Left ventricle myocardium inferior (tissue), 1 donor: ENCODE results near the gene F13A1. TPM values are rescaled to one million over a fixed set of nuclear protein-coding genes. Genes with fewer than 3 reads are reported as not detected.
"Not testable (repeated sequence)": the region's sequence is repeated elsewhere in the genome, so short reads cannot be mapped to it uniquely, and the experiment has no call there.

Experiments
- DNase-seq: peaks from one replicate; pipeline ENCODE4 v3.0.0-alpha.2; 2020
- H3K27ac ChIP-seq: fragments of 200-600 bp; replicated peaks from 2 replicates; pipeline ENCODE4 v1.8.0; 2021
- H3K27me3 ChIP-seq: fragments of 200-600 bp; 2 replicates; pipeline ENCODE4 v1.8.0; 2021; ENCODE audit warnings: low read depth
- H3K36me3 ChIP-seq: fragments of 200-600 bp; 2 replicates; pipeline ENCODE4 v1.8.0; 2021
- H3K4me1 ChIP-seq: fragments of 200-600 bp; 2 replicates; pipeline ENCODE4 v1.8.0; 2021
- H3K4me3 ChIP-seq: fragments of 200-600 bp; 2 replicates; pipeline ENCODE4 v1.8.0; 2021; ENCODE audit warnings: mild to moderate bottlenecking, moderate library complexity
- H3K9me3 ChIP-seq: fragments of 200-600 bp; replicated peaks from 2 replicates; pipeline ENCODE4 v1.8.0; 2021
- intact Hi-C: fragments of 100-400 bp; cut with micrococcal nuclease; formaldehyde crosslinking; loops from one replicate; pipeline ENCODE4 v1.11.0; 2022
- total RNA-seq: library from RNA; stranded (reverse); fragmentation: NEBNext Ultra II Directional; extraction: Animal tissue kit (Norgen Biotek cat#: 25700); gene quantifications from one replicate; pipeline ENCODE4 v1.2.1, GENCODE V29; 2021
- TF ChIP-seq, protein P1 (sequence below): fragments of 200-600 bp; IDR thresholded peaks from 2 replicates; pipeline ENCODE4 v1.8.0; 2021; ENCODE audit warnings: antibody characterized with exemption, mild to moderate bottlenecking, borderline replicate concordance
- donor health status: DM: no; HTN: yes; CAD: no; lungs with severe emphysema.

Gene F13A1
- total RNA-seq, 1 donor from 2014 or later = 93.1 TPM

DNA sequence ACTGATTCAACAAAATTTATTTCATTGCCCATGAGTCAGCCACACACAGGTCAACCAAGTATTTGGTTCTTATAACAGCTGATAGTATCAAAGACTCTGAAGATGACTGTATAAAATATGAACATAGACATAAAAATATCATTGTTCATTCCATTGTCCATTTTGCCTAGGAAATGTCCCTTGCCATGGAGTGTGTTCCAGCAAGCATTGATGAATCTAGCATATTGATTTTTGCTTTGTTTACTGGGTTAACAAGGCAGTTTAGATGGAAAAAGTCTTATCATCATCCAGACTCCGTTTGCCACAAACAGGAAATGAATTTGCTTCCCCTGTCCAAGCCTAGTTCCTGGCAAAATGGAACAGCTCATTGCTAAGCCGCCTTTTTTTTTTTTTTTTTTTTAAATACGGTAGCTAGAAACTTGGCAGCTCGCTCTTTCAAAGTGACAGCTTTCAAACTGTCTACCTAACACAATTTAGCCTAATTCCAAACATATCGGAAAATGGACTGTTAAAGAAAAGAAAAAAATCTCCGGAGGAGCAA is 7.5 kb downstream of the F13A1 start:
- Histone ChIP-seq H3K9me3 (no peaks in the 10 kb centered on the region), H3K4me3 (no peak overlapping the region), H3K27me3 (peaks cover 15% of the 10 kb centered on the region), H3K36me3 (no peaks in the 10 kb centered on the region), H3K27ac (peak overlapping the region; percentile 48), H3K4me1 (peaks cover 37% of the 10 kb centered on the region)
- no peak for DNase-seq
- intact Hi-C loops = no loop called here
- TF ChIP-seq, protein P1, sequence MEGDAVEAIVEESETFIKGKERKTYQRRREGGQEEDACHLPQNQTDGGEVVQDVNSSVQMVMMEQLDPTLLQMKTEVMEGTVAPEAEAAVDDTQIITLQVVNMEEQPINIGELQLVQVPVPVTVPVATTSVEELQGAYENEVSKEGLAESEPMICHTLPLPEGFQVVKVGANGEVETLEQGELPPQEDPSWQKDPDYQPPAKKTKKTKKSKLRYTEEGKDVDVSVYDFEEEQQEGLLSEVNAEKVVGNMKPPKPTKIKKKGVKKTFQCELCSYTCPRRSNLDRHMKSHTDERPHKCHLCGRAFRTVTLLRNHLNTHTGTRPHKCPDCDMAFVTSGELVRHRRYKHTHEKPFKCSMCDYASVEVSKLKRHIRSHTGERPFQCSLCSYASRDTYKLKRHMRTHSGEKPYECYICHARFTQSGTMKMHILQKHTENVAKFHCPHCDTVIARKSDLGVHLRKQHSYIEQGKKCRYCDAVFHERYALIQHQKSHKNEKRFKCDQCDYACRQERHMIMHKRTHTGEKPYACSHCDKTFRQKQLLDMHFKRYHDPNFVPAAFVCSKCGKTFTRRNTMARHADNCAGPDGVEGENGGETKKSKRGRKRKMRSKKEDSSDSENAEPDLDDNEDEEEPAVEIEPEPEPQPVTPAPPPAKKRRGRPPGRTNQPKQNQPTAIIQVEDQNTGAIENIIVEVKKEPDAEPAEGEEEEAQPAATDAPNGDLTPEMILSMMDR = no peak

- TF ChIP-seq, protein P1 = no peak
- H3K9me3 ChIP-seq = peaks cover 2% of the 10 kb centered on the region
- H3K36me3 ChIP-seq = no peaks in the 10 kb centered on the region
- no peaks in the 10 kb centered on the region for H3K4me1 ChIP-seq
- intact Hi-C loops = no loop called here
- DNase-seq = no peak
- H3K4me3 ChIP-seq = no peak overlapping the region
- H3K27ac ChIP-seq = no peak overlapping the region
- H3K27me3 ChIP-seq = peaks cover 48% of the 10 kb centered on the region
Measured at GRCh38 chr6:6305575-6305974, 14.9 kb downstream of the F13A1 start.

GRCh38 chr6:6300383-6300782 is 20.1 kb downstream of the F13A1 start:
- intact Hi-C loops, H3K27ac ChIP-seq, H3K9me3 ChIP-seq, H3K36me3 ChIP-seq, H3K4me3 ChIP-seq, H3K4me1 ChIP-seq, DNase-seq: not testable (repeated sequence)
- H3K27me3 ChIP-seq = peaks cover 17% of the 10 kb centered on the region

GRCh38 chr6:6293317-6293716 is 27.1 kb downstream of the F13A1 start:
- TF ChIP-seq, protein P1 = no peak
- intact Hi-C loops = no loop called here
- peaks cover 32% of the 10 kb centered on the region for H3K27me3 ChIP-seq

DNA sequence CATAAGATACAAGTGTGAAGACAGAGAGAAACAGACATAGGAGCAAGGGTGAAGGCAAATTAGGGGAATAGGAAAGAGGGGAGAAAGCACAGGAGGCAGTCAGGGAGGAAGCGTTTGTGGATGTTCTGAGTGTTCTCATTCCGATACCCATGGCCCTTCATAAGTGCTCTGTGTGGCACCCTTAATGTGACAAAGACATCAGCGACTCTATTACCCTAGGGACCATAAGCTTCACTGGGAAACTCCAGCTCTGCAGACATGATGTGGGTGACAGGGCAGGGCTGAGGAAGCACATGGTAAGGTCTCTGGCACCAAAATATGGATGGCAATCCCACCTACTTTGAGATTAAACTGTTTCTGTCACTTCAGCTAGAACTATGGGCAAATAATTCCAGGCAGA is 33.0 kb downstream of the F13A1 start:
- TF ChIP-seq, protein P1 = no peak
- no peak for DNase-seq
- no peaks in the 10 kb centered on the region for H3K9me3 ChIP-seq
- H3K36me3 ChIP-seq = no peaks in the 10 kb centered on the region
- H3K4me1 ChIP-seq = no peaks in the 10 kb centered on the region
- no peak overlapping the region for H3K27ac ChIP-seq
- intact Hi-C loops = no loop called here
- H3K27me3 ChIP-seq = peaks cover 22% of the 10 kb centered on the region
- H3K4me3 ChIP-seq = no peak overlapping the region

More at GRCh38 chr6:6293317-6293716, 27.1 kb downstream of the F13A1 start:
- Histone ChIP-seq H3K27ac (no peak overlapping the region), H3K9me3 (no peaks in the 10 kb centered on the region), H3K4me3 (no peak overlapping the region), H3K4me1 (no peaks in the 10 kb centered on the region), H3K36me3 (no peaks in the 10 kb centered on the region)
- no peak for DNase-seq

DNA sequence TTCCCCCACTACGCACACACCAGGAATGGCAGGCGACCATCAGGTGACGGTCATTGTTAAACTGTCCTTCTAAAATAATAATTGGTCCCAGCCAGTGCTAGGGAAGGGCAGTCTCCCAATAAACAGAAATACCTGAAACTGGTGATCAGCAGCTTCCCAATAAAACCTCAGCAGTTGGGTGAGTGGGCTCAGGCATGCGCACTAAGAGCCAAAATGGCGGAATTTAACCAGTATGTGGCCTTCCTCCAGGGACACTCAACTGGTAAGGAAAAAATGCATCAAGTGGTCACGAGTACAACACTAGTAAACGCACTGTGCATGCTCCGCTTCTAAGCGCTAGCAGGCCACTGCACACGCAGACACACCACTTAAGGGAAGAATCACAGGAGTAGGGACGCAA is 34.8 kb downstream of the F13A1 start:
- no peak overlapping the region for H3K27ac ChIP-seq
- H3K27me3 ChIP-seq = peaks cover 5% of the 10 kb centered on the region
- H3K4me3 ChIP-seq = no peak overlapping the region
- H3K9me3 ChIP-seq = no peaks in the 10 kb centered on the region
- intact Hi-C loops = no loop called here
- H3K36me3 ChIP-seq = no peaks in the 10 kb centered on the region
- no peak for DNase-seq
- TF ChIP-seq, protein P1 = no peak
- H3K4me1 ChIP-seq = no peaks in the 10 kb centered on the region
